CD4-positive, alpha-beta T cell (primary cell): Measurements from ENCODE around the gene TAX1BP1. TPM values are rescaled to one million over a fixed set of nuclear protein-coding genes. Genes with fewer than 3 reads are reported as not detected.

Experiments
- ATAC-seq: fragments of 200-7000 bp; cut with Tn5 transposase; one replicate; pipeline ENCODE4 v1.10.0; 2022; ENCODE audit warnings: mild to moderate bottlenecking; ENCODE audit not compliant: poor library complexity
- CTCF ChIA-PET: fragments of 350-600 bp; sonication (Branson Sonifier 250); formaldehyde crosslinking; loops from one replicate; lab custom pipeline; 2021; ENCODE audit warnings: antibody characterized with exemption, inconsistent platforms; lab: Charles Lee
- POLR2A ChIA-PET: fragments of 350-600 bp; sonication (Branson Sonifier 250); formaldehyde crosslinking; loops from one replicate; lab custom pipeline; 2021; ENCODE audit warnings: antibody characterized with exemption, inconsistent platforms; lab: Charles Lee
- DNase-seq, 14 experiments: peaks; one replicate each; pipeline ENCODE4 v3.0.0-alpha.2; 2013 to 2020; ENCODE audit warnings: mixed read lengths in 2 of 14
- H3K27ac ChIP-seq, 2 donors: one replicate each; pipeline versions ENCODE4 v1.5.1 to v1.7.0; 2013; ENCODE audit warnings: low read length in 2 of 2, low read depth in 1 of 2, mild to moderate bottlenecking in 1 of 2
- H3K27me3 ChIP-seq, 2 experiments: 1 replicate in 1 of 2; 2 replicates in 1 of 2; pipeline versions ENCODE4 v1.6.1 to v1.7.0; 2013; ENCODE audit warnings: low read length in 2 of 2, control low read depth in 1 of 2, mild to moderate bottlenecking in 1 of 2, moderate library complexity in 1 of 2; ENCODE audit not compliant: insufficient read depth in 2 of 2, control insufficient read depth in 1 of 2
- H3K36me3 ChIP-seq: one replicate; pipeline ENCODE4 v1.6.1; 2013; ENCODE audit warnings: low read length, control low read depth; ENCODE audit not compliant: insufficient read depth
- H3K4me1 ChIP-seq: one replicate; pipeline ENCODE4 v1.6.1; 2013; ENCODE audit warnings: low read length, control low read depth; ENCODE audit not compliant: insufficient read depth
- H3K4me3 ChIP-seq: one replicate; pipeline ENCODE4 v1.5.1; 2013; ENCODE audit warnings: mild to moderate bottlenecking, low read length, moderate library complexity
- H3K9me3 ChIP-seq, 2 experiments: 1 replicate in 1 of 2; 2 replicates in 1 of 2; pipeline versions ENCODE4 v1.6.1 to v1.7.0; 2013; ENCODE audit warnings: low read length in 2 of 2, mild to moderate bottlenecking in 2 of 2, control low read depth in 1 of 2, moderate library complexity in 1 of 2; ENCODE audit not compliant: control insufficient read depth in 1 of 2, insufficient read depth in 1 of 2
- H3K27ac Mint-ChIP-seq: one replicate; pipeline ENCODE4 v1.8.0; 2020; ENCODE audit warnings: mixed read lengths
- H3K27me3 Mint-ChIP-seq: one replicate; pipeline ENCODE4 v1.8.0; 2021; ENCODE audit warnings: mixed read lengths
- H3K36me3 Mint-ChIP-seq: one replicate; pipeline ENCODE4 v1.8.0; 2021; ENCODE audit warnings: low read depth, mixed read lengths
- H3K4me1 Mint-ChIP-seq: one replicate; pipeline ENCODE4 v1.8.0; 2021; ENCODE audit warnings: low read depth, mixed read lengths
- H3K4me3 Mint-ChIP-seq: one replicate; pipeline ENCODE4 v1.8.0; 2020; ENCODE audit warnings: mild to moderate bottlenecking, mixed read lengths
- H3K9me3 Mint-ChIP-seq: one replicate; pipeline ENCODE4 v1.8.0; 2020; ENCODE audit warnings: mixed read lengths
- intact Hi-C, 2 experiments: fragments of 100-400 bp; cut with DNase I in 1 of 2; cut with micrococcal nuclease in 1 of 2; formaldehyde crosslinking; loops; one replicate each; pipeline versions ENCODE4 v1.15.1 to v1.9.0; 2023 to 2025; cut with DNase I, micrococcal nuclease
- total RNA-seq, 174 experiments: library from RNA in 2 of 174; stranded (reverse) in 2 of 174; gene quantifications; one replicate each; pipeline ENCODE4 v1.2.3 and lab custom pipeline; 2021 to 2026
- TF ChIP-seq, protein P1 (sequence below): fragments of 200-600 bp; IDR thresholded peaks from one replicate; pipeline ENCODE4 v1.8.0; 2022; ENCODE audit warnings: antibody characterized with exemption, mild to moderate bottlenecking

Gene TAX1BP1
- total RNA-seq, 2 experiments from 2014 or later: 115 TPM

DNA sequence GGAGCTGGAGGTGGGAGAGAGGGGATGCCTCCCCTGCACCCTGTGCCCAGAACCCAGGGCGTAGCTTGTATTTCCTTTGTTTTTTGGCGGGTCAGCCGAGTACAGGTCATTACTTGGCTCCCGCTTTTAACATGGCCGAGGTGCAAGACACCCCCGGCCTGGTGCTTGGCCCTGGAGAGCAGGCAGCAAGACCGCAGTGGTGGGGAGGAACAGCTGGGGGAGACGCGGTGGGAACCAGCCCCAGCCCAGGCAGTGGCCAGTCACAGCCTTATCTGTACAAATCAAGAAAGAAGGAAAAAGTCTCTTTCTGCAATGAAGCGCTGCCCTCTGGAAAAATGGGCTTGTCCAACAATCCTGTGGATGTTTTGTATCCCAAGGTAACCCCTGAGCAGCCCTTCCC, 99.1 kb downstream of the TAX1BP1 start:
- POLR2A ChIA-PET: no interaction called here
- ATAC-seq: no peak
- peaks cover 17% of the 10 kb centered on the region for H3K4me1 ChIP-seq
- Mint-ChIP-seq H3K27me3 (no peaks in the 10 kb centered on the region), H3K27ac (no peak overlapping the region), H3K9me3 (no peaks in the 10 kb centered on the region), H3K4me1 (peaks cover 32% of the 10 kb centered on the region), H3K4me3 (no peak overlapping the region), H3K36me3 (peaks cover 6% of the 10 kb centered on the region)
- H3K27me3 ChIP-seq: no peaks in the 10 kb centered on the region
- peaks cover 19% of the 10 kb centered on the region for H3K36me3 ChIP-seq
- no peak overlapping the region for H3K27ac ChIP-seq
- DNase-seq: no peak
- H3K4me3 ChIP-seq: no peak overlapping the region
- intact Hi-C loops: no loop called here
- CTCF ChIA-PET: no interaction called here
- TF ChIP-seq, protein P1, sequence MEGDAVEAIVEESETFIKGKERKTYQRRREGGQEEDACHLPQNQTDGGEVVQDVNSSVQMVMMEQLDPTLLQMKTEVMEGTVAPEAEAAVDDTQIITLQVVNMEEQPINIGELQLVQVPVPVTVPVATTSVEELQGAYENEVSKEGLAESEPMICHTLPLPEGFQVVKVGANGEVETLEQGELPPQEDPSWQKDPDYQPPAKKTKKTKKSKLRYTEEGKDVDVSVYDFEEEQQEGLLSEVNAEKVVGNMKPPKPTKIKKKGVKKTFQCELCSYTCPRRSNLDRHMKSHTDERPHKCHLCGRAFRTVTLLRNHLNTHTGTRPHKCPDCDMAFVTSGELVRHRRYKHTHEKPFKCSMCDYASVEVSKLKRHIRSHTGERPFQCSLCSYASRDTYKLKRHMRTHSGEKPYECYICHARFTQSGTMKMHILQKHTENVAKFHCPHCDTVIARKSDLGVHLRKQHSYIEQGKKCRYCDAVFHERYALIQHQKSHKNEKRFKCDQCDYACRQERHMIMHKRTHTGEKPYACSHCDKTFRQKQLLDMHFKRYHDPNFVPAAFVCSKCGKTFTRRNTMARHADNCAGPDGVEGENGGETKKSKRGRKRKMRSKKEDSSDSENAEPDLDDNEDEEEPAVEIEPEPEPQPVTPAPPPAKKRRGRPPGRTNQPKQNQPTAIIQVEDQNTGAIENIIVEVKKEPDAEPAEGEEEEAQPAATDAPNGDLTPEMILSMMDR: no peak
- no peaks in the 10 kb centered on the region for H3K9me3 ChIP-seq

DNA sequence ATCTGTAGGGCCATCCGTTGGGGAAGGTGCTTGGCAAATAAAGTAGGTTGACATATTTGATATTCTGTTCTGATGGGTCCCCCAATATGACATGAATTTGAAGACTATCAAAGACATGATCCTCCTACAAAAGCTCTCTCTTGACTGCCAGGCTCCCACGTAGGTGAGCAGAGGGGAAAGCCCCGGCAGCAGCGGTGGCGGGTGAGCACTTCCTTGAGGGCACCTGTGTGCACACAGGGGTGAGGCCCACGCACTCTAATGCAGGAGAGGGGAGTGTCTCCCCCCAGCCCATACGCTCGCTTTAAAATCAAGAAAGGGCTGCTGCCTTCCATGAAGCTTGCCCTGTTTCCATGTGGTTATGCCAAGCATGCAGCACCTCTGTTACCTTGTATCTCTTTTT, 100.4 kb downstream of the TAX1BP1 start:
- H3K9me3 ChIP-seq: no peaks in the 10 kb centered on the region
- H3K4me1 Mint-ChIP-seq: peaks cover 32% of the 10 kb centered on the region
- DNase-seq (peak in 10 of 14 experiments; percentile 3 to 64 (median 30)), ATAC-seq (peak; percentile 97)
- H3K27ac Mint-ChIP-seq: peak overlapping the region; percentile 82
- H3K27me3 ChIP-seq: no peaks in the 10 kb centered on the region
- peaks cover 5% of the 10 kb centered on the region for H3K36me3 Mint-ChIP-seq
- POLR2A ChIA-PET: interaction anchor here (1.1 to 1.6 kb wide), 3 partner anchors 10 to 113 kb away, joined by 3 to 4 read pairs (median 4); no protein-coding TSS in a partner anchor
- peaks cover 19% of the 10 kb centered on the region for H3K36me3 ChIP-seq
- H3K4me3 ChIP-seq: no peak overlapping the region
- H3K4me3 Mint-ChIP-seq: no peak overlapping the region
- H3K4me1 ChIP-seq: peaks cover 17% of the 10 kb centered on the region
- CTCF ChIA-PET: no interaction called here
- intact Hi-C loops: no loop called here
- H3K27me3 Mint-ChIP-seq: no peaks in the 10 kb centered on the region
- no peak overlapping the region for H3K27ac ChIP-seq
- H3K9me3 Mint-ChIP-seq: no peaks in the 10 kb centered on the region
- TF ChIP-seq, protein P1: no peak

DNA sequence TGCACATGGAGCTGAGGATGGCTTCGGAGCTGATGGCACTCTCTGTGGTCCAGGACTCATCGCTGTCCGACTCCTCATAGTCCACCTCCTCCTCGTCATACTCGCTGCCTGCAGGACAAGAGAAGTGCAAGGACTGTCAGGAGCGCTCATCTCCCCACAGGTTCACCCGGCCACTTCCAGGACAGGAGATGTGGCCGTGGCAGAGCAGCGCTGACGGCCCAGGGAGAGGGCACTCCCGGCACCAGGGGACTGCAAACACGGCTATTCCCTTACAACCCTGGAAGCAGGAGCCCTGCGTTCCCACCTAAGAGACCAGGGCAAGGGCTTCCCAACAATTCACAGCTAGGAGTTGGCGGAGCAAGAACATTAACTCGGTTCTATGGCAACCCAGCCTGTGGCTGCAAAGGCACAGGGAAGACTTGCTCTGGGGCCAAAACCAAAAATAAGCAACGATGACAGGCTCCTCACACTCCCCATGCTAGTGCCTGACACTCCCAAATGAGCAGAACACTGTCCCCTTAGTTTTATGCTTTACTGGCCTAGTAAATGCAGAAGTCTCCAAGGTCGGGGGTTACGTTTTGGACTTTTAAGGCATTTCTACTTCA, 100.9 kb downstream of the TAX1BP1 start:
- H3K9me3 Mint-ChIP-seq: no peaks in the 10 kb centered on the region
- peak overlapping the region; percentile 82 for H3K27ac Mint-ChIP-seq
- CTCF ChIA-PET: no interaction called here

More for the DNA sequence above, 100.9 kb downstream of the TAX1BP1 start:
- Histone ChIP-seq H3K27ac (no peak overlapping the region), H3K27me3 (no peaks in the 10 kb centered on the region), H3K9me3 (no peaks in the 10 kb centered on the region), H3K36me3 (peaks cover 19% of the 10 kb centered on the region), H3K4me1 (peaks cover 17% of the 10 kb centered on the region), H3K4me3 (no peak overlapping the region)
- no peak overlapping the region for H3K4me3 Mint-ChIP-seq
- H3K4me1 Mint-ChIP-seq: peaks cover 32% of the 10 kb centered on the region
- DNase-seq (no peak), ATAC-seq (no peak)
- TF ChIP-seq, protein P1: no peak
- POLR2A ChIA-PET: interaction anchor here (1.1 to 1.6 kb wide), 3 partner anchors 10 to 112 kb away, joined by 3 to 4 read pairs (median 4); no protein-coding TSS in a partner anchor
- H3K36me3 Mint-ChIP-seq: peaks cover 5% of the 10 kb centered on the region
- intact Hi-C loops: no loop called here
- H3K27me3 Mint-ChIP-seq: no peaks in the 10 kb centered on the region
